Bronchial epithelial cell (primary cell): ENCODE results near the gene SSTR3. TPM values are rescaled to one million over a fixed set of nuclear protein-coding genes. Genes with fewer than 3 reads are reported as not detected.

Experiments
- DNase-seq: peaks from one replicate; pipeline ENCODE4 v3.0.0-alpha.2; 2010; ENCODE audit warnings: low read depth
- FAIRE-seq: peaks from 2 replicates; lab custom pipeline; 2011; peaks lifted over from hg19 to GRCh38; lab: Jason Lieb, UNC
- H3K27me3 ChIP-seq: 2 replicates; pipeline ENCODE4 v1.5.1; 2011; ENCODE audit warnings: low read length; ENCODE audit not compliant: control insufficient read depth, insufficient read depth
- H3K36me3 ChIP-seq: 2 replicates; pipeline ENCODE4 v1.5.1; 2011; ENCODE audit warnings: low read length; ENCODE audit not compliant: control insufficient read depth, insufficient read depth
- H3K4me3 ChIP-seq: 2 replicates; pipeline ENCODE4 v1.5.1; 2011; ENCODE audit warnings: mild to moderate bottlenecking, low read depth, low read length, control low read depth
- CTCF ChIP-seq: IDR thresholded peaks from 2 replicates; pipeline ENCODE4 v1.5.1; 2011; ENCODE audit warnings: mild to moderate bottlenecking, moderate library complexity, low read length, control low read depth, inconsistent platforms; ENCODE audit not compliant: insufficient read depth, severe bottlenecking
- total RNA-seq: library from RNA; depleted of rRNA; stranded (reverse); fragments of >200 nt; gene quantifications from 2 replicates; pipeline ENCODE4 v1.2.1, GENCODE V29; 2014

Gene SSTR3
- total RNA-seq, 1 donor from 2014 or later: not detected

GRCh38 chr22:37244114-37244921 is 32.0 kb upstream of the SSTR3 start, which contains the start of gene RAC2:
Gene RAC2 (minus strand): TSS chr22:37244269. CDS start chr22:37244148, 121 bp downstream.
- Histone ChIP-seq H3K4me3 (peak within 1 kb of the TSS; percentile 44), H3K27me3 (no peaks in the 10 kb centered on the region), H3K36me3 (peaks cover 3% of the 10 kb centered on the region)
- no peak for TF ChIP-seq CTCF
- no peak for FAIRE-seq
- peak; percentile 70 for DNase-seq

DNA sequence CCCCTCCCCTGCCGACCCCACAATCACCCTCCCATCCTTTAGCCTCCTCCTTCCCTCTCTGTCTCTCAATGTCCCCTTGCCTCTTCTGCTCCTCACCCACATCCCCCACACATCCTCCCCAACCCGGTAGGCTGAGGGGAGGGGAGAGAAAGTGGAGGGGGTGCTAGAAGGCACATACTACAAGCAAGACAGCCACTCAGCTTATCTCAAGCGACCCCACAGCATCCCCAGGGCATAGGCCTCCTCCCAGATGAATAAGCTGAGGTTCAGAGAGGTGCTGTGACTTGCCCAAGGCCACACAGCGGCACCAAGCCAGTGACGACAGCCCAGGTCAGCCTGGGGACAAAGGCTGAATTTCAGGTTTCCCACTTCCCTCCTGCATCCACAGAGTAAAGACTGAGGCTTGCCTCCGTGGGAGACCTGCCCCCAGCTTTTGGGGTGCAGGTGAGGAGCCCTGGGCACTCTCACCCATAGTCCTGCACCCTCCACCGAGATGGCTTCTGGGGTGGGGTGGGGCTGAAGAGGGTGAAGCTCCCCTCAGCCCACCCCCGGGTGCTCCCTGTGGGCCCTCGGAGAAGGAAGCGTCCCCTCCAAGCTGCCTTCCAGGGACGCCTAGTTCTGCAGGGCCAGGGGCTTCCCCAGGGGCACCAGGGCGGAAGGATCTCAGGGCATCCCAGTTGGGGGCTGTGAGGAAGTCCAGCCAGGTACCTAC is 31.3 kb upstream of the SSTR3 start:
- H3K27me3 ChIP-seq: no peaks in the 10 kb centered on the region
- peak; percentile 77 for FAIRE-seq
- peak overlapping the region; percentile 44 for H3K4me3 ChIP-seq
- DNase-seq: no peak
- no peak for TF ChIP-seq CTCF
- H3K36me3 ChIP-seq: peaks cover 3% of the 10 kb centered on the region

DNA sequence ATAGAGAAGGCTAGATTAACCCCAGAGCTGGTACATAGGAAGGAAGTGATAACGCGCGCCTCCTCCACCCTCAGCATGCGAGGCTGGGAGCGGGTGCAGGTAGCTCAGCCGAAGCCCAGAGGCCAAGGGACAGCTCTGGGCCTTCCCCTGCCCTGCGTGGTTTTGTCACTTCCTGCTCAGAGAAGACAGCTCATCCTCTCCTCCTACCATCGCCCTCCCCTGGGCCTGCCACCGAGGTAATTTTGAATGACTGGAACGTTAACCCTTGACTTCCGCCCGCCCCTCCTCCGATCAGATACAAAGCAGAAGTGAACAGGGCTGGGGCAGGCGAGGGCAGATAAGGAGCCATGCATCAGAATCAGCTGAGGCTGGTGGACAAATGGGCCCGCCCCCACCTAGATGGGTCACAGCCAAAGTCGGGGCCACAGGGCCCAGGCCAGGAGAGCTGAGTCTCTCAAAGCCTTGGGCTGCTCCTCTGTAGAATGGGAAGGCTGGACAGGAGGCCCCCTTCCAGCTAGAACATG is 30.2 kb upstream of the SSTR3 start:
- DNase-seq (peak; percentile 67), FAIRE-seq (no peak)
- H3K27me3 ChIP-seq: no peaks in the 10 kb centered on the region
- peaks cover 3% of the 10 kb centered on the region for H3K36me3 ChIP-seq
- no peak for TF ChIP-seq CTCF
- no peak overlapping the region for H3K4me3 ChIP-seq

DNA sequence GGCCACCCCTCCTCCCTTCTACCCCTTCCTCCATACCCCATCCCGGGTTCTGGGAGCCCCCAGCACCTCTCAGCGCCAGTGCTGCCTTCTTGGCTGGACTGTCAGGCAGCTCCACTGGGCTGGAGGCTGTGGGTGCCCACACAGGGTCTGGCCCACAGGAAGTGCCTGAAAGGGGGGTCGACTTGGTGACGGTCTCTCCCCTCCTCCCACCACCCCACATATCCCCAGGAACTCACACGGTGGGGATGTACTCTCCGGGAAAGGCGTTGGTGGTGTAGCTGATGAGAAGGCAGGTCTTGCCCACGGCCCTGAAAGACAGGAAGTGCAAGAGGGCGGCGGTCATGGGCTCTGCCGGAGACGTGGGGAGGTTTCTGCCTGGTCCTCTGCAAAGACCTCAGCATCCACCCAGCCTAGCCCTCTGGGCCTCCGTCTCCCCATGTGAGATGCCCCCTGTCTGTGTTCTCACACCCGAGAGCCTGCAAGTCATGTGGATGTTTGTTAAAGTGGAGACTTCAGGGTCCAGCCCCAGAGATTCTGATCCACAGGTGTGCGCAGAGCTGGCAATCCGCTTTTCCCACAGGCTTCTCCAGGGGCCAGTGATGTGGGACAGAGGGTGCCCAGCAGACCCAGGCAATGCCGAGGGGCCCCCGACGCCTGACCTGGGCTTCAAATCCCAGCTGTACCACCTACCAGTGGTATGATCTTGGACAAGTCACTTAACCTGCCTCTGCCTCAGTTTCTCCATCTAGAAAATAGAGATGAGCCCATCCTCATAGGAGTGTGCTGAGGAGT is 29.3 kb upstream of the SSTR3 start:
- DNase-seq (no peak), FAIRE-seq (no peak)
- Histone ChIP-seq H3K4me3 (no peak overlapping the region), H3K27me3 (no peaks in the 10 kb centered on the region), H3K36me3 (peaks cover 3% of the 10 kb centered on the region)
- no peak for TF ChIP-seq CTCF

GRCh38 chr22:37240941-37241320 is 28.7 kb upstream of the SSTR3 start:
- no peaks in the 10 kb centered on the region for H3K27me3 ChIP-seq
- TF ChIP-seq CTCF: no peak
- no peak overlapping the region for H3K4me3 ChIP-seq
- FAIRE-seq (peak; percentile 90), DNase-seq (no peak)
- H3K36me3 ChIP-seq: peaks cover 5% of the 10 kb centered on the region
